Neural cell (in vitro differentiated cells): ENCODE results near the gene SLC16A13.

ENCODE experiments used
- CTCF ChIP-seq: fragments of 450-650 bp; IDR thresholded peaks from 2 replicates; pipeline ENCODE4 v1.5.1; 2014; ENCODE audit warnings: antibody characterized with exemption, mild to moderate bottlenecking, moderate library complexity; ENCODE audit not compliant: poor library complexity, severe bottlenecking
- EP300 ChIP-seq: fragments of 450-650 bp; conservative IDR thresholded peaks from 2 replicates; pipeline ENCODE4 v1.6.1; 2014; ENCODE audit warnings: antibody characterized with exemption, mild to moderate bottlenecking, moderate library complexity; ENCODE audit not compliant: poor library complexity, severe bottlenecking
- EZH2 ChIP-seq: fragments of 200-600, 300-800 bp; shearing (Covaris generic), sonication (generic); IDR thresholded peaks from 2 replicates; pipeline ENCODE4 v1.6.1; 2014; ENCODE audit warnings: antibody characterized with exemption, low read length, borderline replicate concordance, mild to moderate bottlenecking; ENCODE audit not compliant: insufficient read depth, poor library complexity, severe bottlenecking
- MXI1 ChIP-seq: fragments of 450-650 bp; conservative IDR thresholded peaks from 2 replicates; pipeline ENCODE4 v1.6.1; 2014; ENCODE audit warnings: antibody characterized with exemption, mild to moderate bottlenecking; ENCODE audit not compliant: poor library complexity, severe bottlenecking
- POLR2AphosphoS5 ChIP-seq: IDR thresholded peaks from 2 replicates; pipeline ENCODE4 v1.6.1; 2012
- RAD21 ChIP-seq: fragments of 450-650 bp; conservative IDR thresholded peaks from 2 replicates; pipeline ENCODE4 v1.6.1; 2014; ENCODE audit warnings: antibody characterized with exemption, mild to moderate bottlenecking, moderate library complexity
- REST ChIP-seq: IDR thresholded peaks from 2 replicates; pipeline ENCODE4 v1.6.1; 2012; ENCODE audit warnings: borderline replicate concordance
- TAF1 ChIP-seq: IDR thresholded peaks from 2 replicates; pipeline ENCODE4 v1.6.1; 2012; ENCODE audit warnings: low read depth

GRCh38 chr17:7041607-7042500, 6.0 kb downstream of the SLC16A13 start:
- TF ChIP-seq CTCF: no peak
- no peak for TF ChIP-seq TAF1
- TF ChIP-seq POLR2AphosphoS5: no peak
- no peak for TF ChIP-seq EZH2
- TF ChIP-seq RAD21: no peak
- no peak for TF ChIP-seq MXI1
- no peak for TF ChIP-seq EP300
- no peak for TF ChIP-seq REST
